SH-SY5Y (cell line): ENCODE measurements around the gene FANCC.

Experiments
- GATA2 ChIP-seq: IDR thresholded peaks from 2 replicates; pipeline ENCODE4 v1.6.1; 2011; ENCODE audit warnings: mild to moderate bottlenecking, low read depth, low read length
- GATA3 ChIP-seq: IDR thresholded peaks from 2 replicates; pipeline ENCODE4 v1.6.1; 2011; ENCODE audit warnings: low read depth, mild to moderate bottlenecking, low read length, moderate library complexity

- no peak for TF ChIP-seq GATA3
- TF ChIP-seq GATA2 = no peak
These were observed 10.0 kb downstream of the FANCC start for GRCh38 chr9:95307538-95307937.
